ENCODE results near the gene IFI30.

The IFI30 gene

GRCh38 chr19:18173572-18174288, at the start of gene IFI30:
Gene IFI30, plus strand, starts transcription at chr19:18173813. Its CDS starts 29 bp downstream, at chr19:18173842.
- DNase-seq (ENCODE audit: low spot score) = peak; percentile 53

- DNase-seq (ENCODE audit: low spot score) = no peak
Measured at GRCh38 chr19:18123819-18124218, 49.8 kb upstream of the IFI30 start.

DNA sequence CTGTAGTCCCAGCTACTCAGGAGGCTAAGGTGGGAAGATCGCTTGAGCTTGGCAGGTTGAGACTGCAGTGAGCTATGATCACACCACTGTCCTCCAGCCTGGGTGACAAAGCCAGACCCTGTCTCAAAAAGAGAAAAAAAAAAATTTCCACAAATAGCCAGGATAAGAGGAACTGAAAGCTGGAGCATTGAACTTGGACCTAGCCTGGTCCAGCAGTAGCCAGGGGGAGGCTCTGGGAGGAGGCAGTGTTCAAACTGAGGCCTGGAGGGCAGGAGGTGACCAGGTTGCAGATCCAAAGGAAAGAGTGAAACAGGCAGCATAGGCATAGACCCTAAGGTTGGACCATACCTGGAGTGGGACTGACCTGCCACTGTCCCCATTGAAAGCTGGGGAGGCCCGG, 47.5 kb upstream of the IFI30 start:
- DNase-seq (ENCODE audit: low spot score) = no peak

DNA sequence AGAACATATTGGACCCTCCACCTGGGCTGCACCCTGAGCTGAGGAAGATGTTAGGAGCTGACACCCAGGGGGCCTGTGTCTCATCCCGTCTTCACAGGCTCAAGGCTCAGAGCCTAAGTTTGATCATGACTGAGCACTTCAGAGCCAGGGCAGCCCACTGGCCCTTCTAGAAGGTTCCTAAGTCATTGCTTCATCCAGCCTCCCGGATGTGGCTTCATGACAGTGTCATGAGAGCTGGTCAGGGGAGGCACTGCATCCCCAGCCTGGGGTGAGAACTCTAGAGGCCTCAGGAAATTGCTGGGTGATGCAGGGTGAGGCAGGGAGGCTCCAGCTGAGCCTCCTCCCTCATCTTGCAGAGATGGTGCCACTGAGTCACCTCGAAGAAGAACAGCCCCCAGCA, 45.6 kb upstream of the IFI30 start:
- DNase-seq (ENCODE audit: low spot score) = peak; percentile 4

GRCh38 chr19:18128805-18129204, 44.8 kb upstream of the IFI30 start:
- DNase-seq (ENCODE audit: low spot score) = no peak

DNA sequence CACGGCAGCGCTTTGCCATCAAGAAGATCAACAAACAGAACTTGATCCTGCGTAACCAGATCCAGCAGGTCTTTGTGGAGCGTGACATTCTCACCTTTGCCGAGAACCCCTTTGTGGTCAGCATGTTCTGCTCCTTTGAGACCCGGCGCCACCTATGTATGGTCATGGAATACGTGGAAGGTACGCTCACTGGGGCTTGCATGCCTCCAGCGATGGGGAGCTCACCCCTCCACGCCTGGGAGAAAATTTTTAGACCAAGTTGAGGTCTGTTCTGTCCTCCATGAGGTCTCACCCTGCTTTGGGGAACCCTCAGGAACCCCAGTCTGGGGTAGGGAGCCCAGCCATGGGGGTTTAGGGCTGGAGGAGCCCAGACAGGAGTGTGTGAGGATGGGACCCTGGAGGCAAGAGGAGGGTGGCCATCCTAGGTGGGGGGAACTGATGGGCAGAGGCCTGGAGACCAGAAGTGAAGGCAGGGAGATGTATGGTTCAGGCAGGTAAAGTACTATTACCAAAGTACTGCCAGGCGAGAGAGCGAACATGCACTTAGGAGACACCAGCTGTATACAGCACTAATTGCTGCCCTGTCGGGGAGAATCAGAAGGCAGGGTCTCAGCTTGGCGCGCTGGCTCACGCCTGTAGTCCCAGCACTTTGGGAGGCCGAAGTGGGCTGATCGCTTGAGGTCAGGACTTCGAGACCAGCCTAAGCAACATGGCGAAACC, 42.9 kb upstream of the IFI30 start:
- DNase-seq (ENCODE audit: low spot score) = no peak

DNA sequence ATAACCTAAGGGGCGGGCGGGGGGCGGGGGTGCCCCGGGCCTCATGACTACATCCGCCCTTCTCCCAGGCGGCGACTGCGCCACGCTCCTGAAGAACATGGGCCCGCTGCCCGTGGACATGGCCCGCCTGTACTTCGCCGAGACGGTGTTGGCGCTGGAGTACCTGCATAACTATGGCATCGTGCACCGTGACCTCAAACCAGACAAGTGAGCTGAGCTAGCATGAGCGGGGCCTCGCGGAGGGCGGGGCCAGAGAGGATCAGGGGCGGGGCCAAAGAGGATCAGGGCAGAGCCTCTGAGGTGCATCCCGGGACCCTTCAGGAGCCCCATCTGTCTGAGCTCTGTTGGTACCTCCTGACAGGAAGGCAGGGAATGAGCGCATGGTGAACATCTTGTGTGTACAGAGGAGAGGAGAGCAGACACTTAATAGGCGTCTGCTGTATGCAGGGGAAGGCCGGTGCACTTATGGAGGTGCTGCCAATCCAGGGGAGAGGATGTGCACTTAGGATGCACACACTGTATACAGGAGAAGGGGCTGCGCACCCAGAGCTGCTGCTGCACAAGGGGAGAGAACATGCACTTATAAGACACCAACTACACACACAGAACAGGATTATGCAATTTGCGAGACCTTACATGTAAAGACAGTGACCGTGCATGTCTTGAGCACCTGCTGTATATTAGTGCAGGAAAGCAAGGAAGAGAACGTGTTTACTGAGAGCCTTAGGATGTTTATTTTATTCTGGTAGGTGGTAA, 41.6 kb upstream of the IFI30 start:
- DNase-seq (ENCODE audit: low spot score) = no peak

GRCh38 chr19:18135712-18136584, 37.7 kb upstream of the IFI30 start:
- DNase-seq (ENCODE audit: low spot score) = no peak

- DNase-seq (ENCODE audit: low spot score) = no peak
Measured at GRCh38 chr19:18137242-18137641, 36.4 kb upstream of the IFI30 start.

DNA sequence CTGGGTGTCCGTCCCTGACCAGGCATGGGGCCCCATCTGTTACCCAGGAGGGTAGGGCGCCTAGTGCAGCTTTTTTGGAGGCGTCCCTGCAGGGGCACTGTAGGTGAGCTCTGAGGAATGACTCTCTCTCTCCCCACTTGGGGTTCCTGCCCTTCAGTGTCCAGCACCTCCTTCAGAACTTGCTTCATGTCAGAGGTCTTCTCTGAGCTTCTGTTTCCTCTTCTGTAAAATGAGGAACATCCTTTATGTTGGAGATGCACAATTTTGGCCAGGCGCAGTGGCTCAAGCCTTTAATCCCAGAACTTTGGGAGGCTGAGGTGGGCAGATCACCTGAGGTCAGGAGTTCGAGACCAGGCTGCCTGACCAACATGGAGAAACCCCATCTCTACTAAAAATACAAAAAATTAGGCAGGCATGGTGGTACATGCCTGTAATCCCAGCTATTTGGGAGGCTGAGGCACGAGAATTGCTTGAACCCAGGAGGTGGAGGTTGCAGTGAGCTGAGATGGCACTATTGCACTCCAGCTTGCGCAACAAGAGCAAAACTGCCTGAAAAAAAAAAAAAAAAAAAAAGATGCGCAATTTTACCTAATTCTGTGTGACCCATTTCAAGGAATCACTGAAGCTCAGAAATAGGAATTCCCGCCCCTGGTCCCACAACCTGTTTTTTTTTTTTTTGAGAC, 35.8 kb upstream of the IFI30 start:
- no peak for DNase-seq (ENCODE audit: low spot score)

DNA sequence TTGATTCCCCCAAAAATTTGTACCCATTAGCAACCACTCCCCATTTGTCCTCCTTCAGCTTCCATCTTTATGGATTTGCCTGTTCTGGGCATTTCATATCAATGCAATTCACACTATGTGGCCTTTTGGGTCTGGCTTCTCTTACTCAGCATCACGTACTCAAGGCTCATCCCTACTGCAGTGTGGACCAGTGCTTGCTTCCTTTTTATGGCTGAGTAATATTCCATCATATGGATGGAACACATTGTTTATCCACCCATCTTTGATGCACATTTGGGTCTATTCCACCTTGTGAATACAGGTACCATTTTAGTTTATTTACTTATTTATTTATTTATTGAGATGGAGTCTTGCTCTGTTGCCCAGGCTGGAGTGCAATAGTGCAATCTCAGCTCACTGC, 33.1 kb upstream of the IFI30 start:
- DNase-seq (ENCODE audit: low spot score) = no peak

DNA sequence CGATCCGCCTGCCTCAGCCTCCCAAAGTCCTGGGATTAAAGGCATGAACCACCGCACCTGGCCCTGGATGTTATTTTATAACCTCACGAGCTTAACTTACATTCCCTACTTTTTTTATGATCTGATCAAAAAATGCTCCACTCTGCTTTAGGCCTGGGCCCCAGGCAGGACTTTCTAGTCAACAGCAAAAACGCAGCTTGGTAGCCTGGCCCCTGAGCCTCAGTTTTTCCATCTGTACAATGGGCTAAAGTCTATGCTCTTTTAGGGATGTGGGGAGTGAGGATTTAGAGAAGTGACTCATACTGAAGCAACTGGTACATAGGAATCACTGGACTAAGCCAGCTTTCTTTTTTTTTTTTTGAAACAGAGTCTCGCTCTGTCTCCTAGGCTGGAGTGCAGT, 32.6 kb upstream of the IFI30 start:
- no peak for DNase-seq (ENCODE audit: low spot score)

- DNase-seq (ENCODE audit: low spot score) = no peak
Measured at GRCh38 chr19:18143902-18144301, 29.7 kb upstream of the IFI30 start.

DNA sequence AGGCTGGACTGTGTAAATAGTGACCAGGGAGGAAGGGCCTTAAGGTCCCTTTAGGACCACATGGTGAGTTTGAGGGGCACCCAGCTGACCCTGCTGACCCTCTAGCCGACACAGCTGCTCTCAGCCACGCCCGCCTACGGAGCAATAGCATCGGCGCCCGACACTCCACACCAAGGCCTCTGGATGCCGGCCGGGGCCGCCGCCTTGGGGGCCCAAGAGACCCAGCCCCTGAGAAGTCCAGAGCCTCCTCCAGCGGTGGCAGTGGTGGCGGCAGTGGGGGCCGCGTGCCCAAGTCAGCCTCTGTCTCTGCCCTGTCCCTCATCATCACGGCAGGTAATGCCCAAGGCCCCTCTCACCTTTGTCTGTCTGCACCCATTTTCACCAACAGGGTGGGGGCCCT, 29.3 kb upstream of the IFI30 start:
- no peak for DNase-seq (ENCODE audit: low spot score)

- DNase-seq (ENCODE audit: low spot score) = no peak
Measured at GRCh38 chr19:18144906-18145305, 28.7 kb upstream of the IFI30 start.

GRCh38 chr19:18145391-18145999, 28.1 kb upstream of the IFI30 start:
- DNase-seq (ENCODE audit: low spot score) = no peak

- no peak for DNase-seq (ENCODE audit: low spot score)
Measured at GRCh38 chr19:18147396-18147795, 26.2 kb upstream of the IFI30 start.

DNA sequence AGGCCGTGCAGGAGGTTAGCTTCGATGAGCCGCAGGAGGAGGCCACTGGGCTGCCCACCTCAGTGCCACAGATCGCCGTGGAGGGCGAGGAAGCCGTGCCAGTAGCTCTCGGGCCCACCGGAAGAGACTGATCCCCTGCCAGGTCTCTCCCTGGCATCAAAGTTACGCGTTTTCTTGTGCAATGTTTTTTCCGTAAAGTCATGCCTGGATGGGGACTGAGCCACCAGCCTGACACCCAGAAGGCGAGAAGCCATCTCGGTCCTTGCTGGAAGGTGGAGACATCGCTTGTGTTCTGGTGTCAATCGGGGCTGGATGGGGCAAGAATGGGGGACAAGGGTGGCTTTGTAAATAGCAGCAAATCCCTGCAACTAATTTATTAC, 24.0 kb upstream of the IFI30 start:
- DNase-seq (ENCODE audit: low spot score) = no peak

DNA sequence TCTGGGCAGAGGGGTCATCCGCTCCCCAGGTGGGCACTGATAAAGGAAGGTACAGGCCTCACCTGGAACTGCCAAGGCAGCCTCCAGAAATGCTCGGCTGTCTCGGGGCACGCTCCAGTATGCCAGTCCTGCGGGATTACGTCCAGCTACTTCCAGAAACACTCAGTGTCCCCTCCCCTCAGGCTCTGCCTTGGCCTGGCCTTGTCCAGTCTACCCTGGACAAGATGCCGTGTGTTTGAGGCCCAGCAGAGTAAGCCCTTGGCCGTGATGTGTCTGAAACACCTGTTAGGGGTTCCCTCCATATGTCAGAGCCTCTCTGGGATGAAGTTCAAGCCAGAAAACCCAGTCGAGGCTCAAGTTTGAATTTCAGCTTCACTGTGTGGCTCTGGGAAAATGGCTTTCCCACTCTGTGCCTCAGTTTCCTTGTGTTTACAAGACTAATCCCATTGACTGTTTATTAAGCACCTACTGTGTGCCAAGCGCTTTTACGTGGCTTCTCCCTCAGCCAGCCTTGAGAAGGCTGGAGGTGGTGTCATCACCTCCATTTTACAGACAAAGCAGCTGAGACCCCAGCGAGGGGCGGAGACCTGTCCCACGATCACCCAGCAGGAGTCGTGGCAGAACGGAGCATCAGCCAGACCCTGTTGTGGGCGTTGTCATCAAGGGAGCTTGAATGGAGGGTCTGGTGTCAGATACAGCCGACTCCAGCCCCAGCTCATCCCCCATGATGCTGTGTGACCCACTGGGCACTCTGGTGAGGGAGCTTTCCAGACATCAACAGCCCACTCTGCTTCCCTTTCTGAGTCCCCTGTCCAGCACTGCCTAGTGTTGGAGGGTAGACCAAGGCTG, 22.6 kb upstream of the IFI30 start:
- DNase-seq (ENCODE audit: low spot score) = no peak

- peak; percentile 99 for DNase-seq (ENCODE audit: low spot score)
Measured at GRCh38 chr19:18152442-18152816, 21.2 kb upstream of the IFI30 start.

Measured in CD4-positive, alpha-beta T cell treated with Interleukin-15 for 4 hours (primary cell).